SK-N-MC (cell line): ENCODE data around the gene RBM19.

Experiments used
- DNase-seq: peaks from one replicate; pipeline ENCODE4 v3.0.0-alpha.2; 2011; ENCODE audit warnings: low read depth, low spot score
- H3K27ac ChIP-seq: fragments of 200-600 bp; sonication (generic); 2 replicates; pipeline ENCODE4 v1.5.1; 2016; ENCODE audit warnings: mixed run types
- H3K36me3 ChIP-seq: fragments of 200-600 bp; sonication (generic); 2 replicates; pipeline ENCODE4 v1.6.1; 2017; ENCODE audit warnings: antibody characterized with exemption, low read length, mixed read lengths; ENCODE audit not compliant: insufficient read depth
- H3K4me3 ChIP-seq: fragments of 200-600 bp; sonication (generic); 2 replicates; pipeline ENCODE4 v1.5.1; 2016
- H3K9ac ChIP-seq: fragments of 200-600 bp; sonication (generic); 2 replicates; pipeline ENCODE4 v1.8.0; 2017; ENCODE audit warnings: mixed run types, mixed read lengths; ENCODE audit not compliant: insufficient read length
- H3K9me3 ChIP-seq: fragments of 200-600 bp; sonication (generic); 2 replicates; pipeline ENCODE4 v1.6.1; 2017; ENCODE audit warnings: low read depth, mild to moderate bottlenecking, antibody characterized with exemption, low read length, moderate library complexity, mixed read lengths
- EZH2 ChIP-seq: fragments of 200-600 bp; sonication (generic); IDR thresholded peaks from one replicate; pipeline ENCODE4 v1.6.1; 2017; ENCODE audit warnings: antibody characterized with exemption
- FOXP2 ChIP-seq: optimal IDR thresholded peaks from 2 replicates; pipeline ENCODE3; 2011; ENCODE audit warnings: mild to moderate bottlenecking, moderate library complexity; ENCODE audit not compliant: insufficient read depth; ENCODE audit errors: extremely low read length, control extremely low read depth
- POLR2AphosphoS5 ChIP-seq: IDR thresholded peaks from 2 replicates; pipeline ENCODE4 v1.6.1; 2012; ENCODE audit warnings: mild to moderate bottlenecking, low read depth, low read length, borderline replicate concordance

RBM19 gene

DNA sequence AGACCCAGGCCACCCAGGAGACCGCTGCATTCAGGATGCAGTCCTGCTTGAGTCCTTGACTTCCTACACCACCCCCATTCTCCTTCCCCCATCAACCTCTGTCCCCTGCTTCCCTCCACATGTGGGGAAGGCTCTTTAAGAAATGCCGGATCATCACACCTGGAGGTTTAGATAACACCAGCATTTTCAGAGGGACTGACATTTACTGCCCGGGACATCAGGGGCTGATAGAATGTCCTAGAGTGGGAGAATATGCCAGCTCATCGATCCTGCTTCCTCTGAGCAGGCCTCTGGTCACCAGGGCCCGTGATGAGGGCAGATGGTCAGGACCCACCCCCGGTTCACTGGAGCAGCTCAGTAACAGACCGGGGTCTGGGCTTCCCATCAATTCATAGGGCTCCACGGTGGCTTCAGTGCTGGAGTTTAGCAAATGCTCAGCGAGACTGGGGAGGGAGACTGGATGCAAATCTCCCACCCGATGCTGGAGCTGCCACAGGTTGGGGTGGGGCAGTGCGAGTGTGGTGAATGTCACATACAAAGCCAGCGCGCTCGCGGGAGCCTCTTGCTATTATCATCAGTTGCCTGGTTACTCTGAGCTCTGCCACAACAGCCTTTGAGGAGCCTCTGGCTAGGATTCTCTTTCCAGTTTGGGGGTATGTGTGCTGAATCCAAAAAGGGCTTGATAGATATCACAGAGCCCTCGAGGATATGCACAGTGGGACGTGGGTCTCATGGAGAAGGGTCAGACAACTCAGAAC is 111.6 kb downstream of the RBM19 start:
- no peak overlapping the region for H3K27ac ChIP-seq
- no peak for DNase-seq
- no peaks in the 10 kb centered on the region for H3K36me3 ChIP-seq
- H3K9ac ChIP-seq = no peak overlapping the region
- no peak for TF ChIP-seq FOXP2
- no peak for TF ChIP-seq POLR2AphosphoS5
- TF ChIP-seq EZH2 = no peak
- no peaks in the 10 kb centered on the region for H3K9me3 ChIP-seq
- H3K4me3 ChIP-seq = no peak overlapping the region

DNA sequence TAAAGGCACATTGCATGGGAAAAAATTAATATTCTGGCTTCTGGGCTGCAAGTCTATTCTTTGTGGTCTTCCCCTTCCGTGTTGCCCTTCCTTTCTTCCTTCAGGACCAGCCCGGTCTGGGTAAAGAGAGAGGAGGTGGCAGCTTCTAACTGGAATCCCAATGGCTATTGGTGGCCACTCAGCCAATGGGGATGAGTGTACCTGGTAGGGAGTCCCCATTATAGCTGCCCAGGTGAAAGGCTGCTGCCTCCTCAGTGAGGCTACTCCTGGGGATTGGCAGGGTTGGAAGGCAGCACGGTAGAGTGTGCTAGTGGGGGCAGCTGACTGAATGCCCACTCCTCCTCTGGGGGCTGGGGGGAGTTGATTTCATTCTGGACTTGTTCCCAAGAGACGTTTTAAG is 112.6 kb downstream of the RBM19 start:
- H3K36me3 ChIP-seq = no peaks in the 10 kb centered on the region
- no peak overlapping the region for H3K9ac ChIP-seq
- TF ChIP-seq FOXP2 (no peak), POLR2AphosphoS5 (no peak), EZH2 (no peak)
- H3K9me3 ChIP-seq = no peaks in the 10 kb centered on the region
- no peak for DNase-seq
- H3K27ac ChIP-seq = no peak overlapping the region
- H3K4me3 ChIP-seq = no peak overlapping the region

DNA sequence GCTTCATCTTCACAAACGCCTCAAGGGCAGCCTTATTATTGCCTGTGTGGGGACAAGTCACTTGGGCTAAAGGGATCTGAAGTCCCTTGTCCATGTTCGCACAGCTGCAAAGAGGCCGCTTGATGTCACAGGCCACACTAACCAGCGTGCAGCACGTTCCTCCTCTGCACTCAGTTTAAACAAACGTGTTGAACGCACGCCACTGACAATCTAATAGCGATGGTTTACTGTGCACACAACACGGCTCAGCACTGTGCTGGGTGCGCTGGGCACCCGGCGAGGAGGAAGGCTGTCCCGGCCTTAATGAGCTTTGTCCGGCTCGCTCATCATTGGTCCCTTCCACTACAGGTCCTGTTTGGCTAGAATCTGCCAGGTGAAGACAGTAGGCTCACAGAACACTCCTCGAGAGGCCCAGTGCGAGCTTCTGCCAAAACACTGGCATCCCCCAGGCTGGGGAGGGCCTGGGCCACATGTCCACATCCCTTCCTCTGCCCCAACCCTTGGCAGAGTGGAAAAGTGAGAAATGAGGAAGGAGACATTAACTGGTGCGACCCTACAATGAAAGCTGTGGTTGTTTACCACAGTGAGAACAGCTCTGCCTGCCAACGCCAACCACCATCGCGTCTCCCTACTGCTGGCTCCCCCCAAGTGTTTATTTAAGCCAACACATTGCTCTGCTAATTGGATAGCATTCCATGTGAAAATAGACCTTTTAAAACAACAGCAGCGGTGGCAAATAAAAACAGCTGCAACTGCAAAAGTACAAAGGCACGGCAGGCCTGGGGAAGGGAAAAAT is 113.2 kb downstream of the RBM19 start:
- TF ChIP-seq FOXP2 = no peak
- no peak for DNase-seq
- no peak overlapping the region for H3K9ac ChIP-seq
- H3K9me3 ChIP-seq = no peaks in the 10 kb centered on the region
- no peak overlapping the region for H3K27ac ChIP-seq
- H3K4me3 ChIP-seq = no peak overlapping the region
- no peaks in the 10 kb centered on the region for H3K36me3 ChIP-seq

DNA sequence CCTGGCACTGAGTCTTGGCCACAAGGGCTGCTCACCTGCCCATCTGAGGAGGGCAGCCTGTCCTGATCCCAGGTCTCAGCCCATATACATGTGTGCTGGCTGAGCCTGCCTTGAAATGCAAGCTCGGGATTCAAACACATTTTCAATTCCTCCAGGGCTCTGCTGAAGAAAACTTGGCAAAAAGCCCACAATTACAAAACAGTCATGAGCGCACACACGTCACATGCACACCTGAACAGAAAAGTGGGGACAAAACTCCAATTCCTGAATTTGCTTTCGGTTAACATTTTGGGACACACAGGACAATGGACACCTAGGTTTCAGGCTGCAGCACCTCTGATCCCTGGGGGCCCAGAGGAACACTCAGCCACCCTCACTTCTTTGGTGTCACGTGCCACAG is 113.9 kb downstream of the RBM19 start:
- TF ChIP-seq POLR2AphosphoS5 (no peak), EZH2 (no peak), FOXP2 (no peak)
- no peaks in the 10 kb centered on the region for H3K36me3 ChIP-seq
- no peak for DNase-seq

GRCh38 chr12:113850309-113851056 is 115.6 kb downstream of the RBM19 start:
- no peaks in the 10 kb centered on the region for H3K36me3 ChIP-seq
- no peak for TF ChIP-seq POLR2AphosphoS5
- TF ChIP-seq FOXP2 = no peak
- no peak for TF ChIP-seq EZH2
- no peak for DNase-seq
- no peak overlapping the region for H3K27ac ChIP-seq
- no peaks in the 10 kb centered on the region for H3K9me3 ChIP-seq
- H3K9ac ChIP-seq = no peak overlapping the region
- H3K4me3 ChIP-seq = no peak overlapping the region

More for the DNA sequence above, 113.9 kb downstream of the RBM19 start:
- Histone ChIP-seq H3K9ac (no peak overlapping the region), H3K27ac (no peak overlapping the region), H3K9me3 (no peaks in the 10 kb centered on the region), H3K4me3 (no peak overlapping the region)

GRCh38 chr12:113847856-113848255 is 118.3 kb downstream of the RBM19 start:
- no peak for DNase-seq
- Histone ChIP-seq H3K9ac (no peak overlapping the region), H3K27ac (no peak overlapping the region), H3K36me3 (no peaks in the 10 kb centered on the region), H3K4me3 (no peak overlapping the region), H3K9me3 (no peaks in the 10 kb centered on the region)
- TF ChIP-seq FOXP2 (no peak), POLR2AphosphoS5 (no peak), EZH2 (no peak)

DNA sequence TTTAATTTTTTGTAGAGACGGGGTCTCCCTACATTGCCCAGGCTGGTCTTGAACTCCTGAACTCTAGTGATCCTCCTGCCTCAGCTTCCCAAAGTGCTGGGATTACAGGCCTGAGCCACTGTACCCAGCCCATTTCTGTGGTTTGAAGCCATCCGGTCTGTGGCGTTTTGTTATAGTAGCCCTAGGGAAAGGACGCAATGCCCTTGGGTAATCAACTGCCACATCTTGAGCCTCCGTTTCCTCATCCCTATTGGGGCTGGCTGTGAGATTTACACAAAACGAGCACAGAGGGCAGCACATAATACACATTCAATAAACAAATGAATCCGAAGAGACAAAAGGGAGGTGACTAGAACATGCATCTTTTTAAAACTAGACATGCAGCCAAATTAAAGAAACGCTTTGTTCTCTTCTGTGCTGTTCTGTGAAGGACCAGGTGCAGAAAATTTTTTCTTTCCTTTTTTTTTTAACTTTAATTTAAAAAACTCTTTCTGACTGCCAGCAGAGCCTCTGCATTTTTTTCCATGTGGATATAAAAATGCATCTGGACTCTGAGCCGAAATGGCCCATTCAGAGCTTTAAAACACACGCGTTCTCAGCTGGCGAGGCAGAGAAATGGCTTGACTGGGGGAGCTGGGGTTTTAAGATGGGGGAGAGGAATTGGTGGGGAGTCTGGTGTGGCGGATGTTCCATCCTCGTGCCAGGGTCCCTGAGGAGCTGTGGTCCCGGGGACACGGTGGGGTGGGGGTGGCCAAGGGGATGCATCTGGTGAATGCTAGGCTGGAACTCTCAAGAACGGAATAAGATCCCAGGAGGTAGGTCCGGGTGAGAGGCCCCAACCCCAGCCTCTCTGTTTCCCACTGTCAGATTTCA is 119.0 kb downstream of the RBM19 start:
- no peaks in the 10 kb centered on the region for H3K9me3 ChIP-seq
- DNase-seq = no peak
- H3K36me3 ChIP-seq = no peaks in the 10 kb centered on the region
- no peak overlapping the region for H3K27ac ChIP-seq
- no peak overlapping the region for H3K9ac ChIP-seq
- H3K4me3 ChIP-seq = no peak overlapping the region
- TF ChIP-seq FOXP2 = no peak
